Upper lobe of left lung (tissue), 6 donors: ENCODE data around the gene C6orf136. TPM values are rescaled to one million over a fixed set of nuclear protein-coding genes. Genes with fewer than 3 reads are reported as not detected.

Experiments used
- ATAC-seq, 2 donors: fragments of 200-7000 bp; cut with Tn5 transposase; one replicate each; pipeline ENCODE4 v1.9.1; 2022; ENCODE audit warnings: mild to moderate bottlenecking in 2 of 2, moderate library complexity in 2 of 2; ENCODE audit not compliant: low FRiP score in 2 of 2
- DNase-seq, 2 donors: peaks; one replicate each; pipeline ENCODE4 v3.0.0-alpha.2; 2019 to 2020
- H3K27ac ChIP-seq, 4 donors: fragments of 200-600 bp; sonication (generic); one replicate each; pipeline ENCODE4 v1.5.1; 2016 to 2019
- H3K27me3 ChIP-seq, 4 donors: fragments of 200-600 bp; sonication (generic); one replicate each; pipeline ENCODE4 v1.5.1; 2017 to 2019
- H3K36me3 ChIP-seq, 4 donors: fragments of 200-600 bp; sonication (generic); one replicate each; pipeline ENCODE4 v1.5.1; 2016 to 2019
- H3K4me1 ChIP-seq, 4 donors: fragments of 200-600 bp; sonication (generic); one replicate each; pipeline ENCODE4 v1.5.1; 2018 to 2019
- H3K4me3 ChIP-seq, 4 donors: fragments of 200-600 bp; sonication (generic); one replicate each; pipeline ENCODE4 v1.5.1; 2017 to 2019; ENCODE audit warnings: mild to moderate bottlenecking in 2 of 4, moderate library complexity in 1 of 4
- H3K9me3 ChIP-seq, 4 donors: fragments of 200-600 bp; sonication (generic); one replicate each; pipeline ENCODE4 v1.5.1; 2018 to 2019
- CTCF ChIP-seq, 6 experiments: fragments of 450-650 bp in 4 of 6; fragments of 200-600 bp in 2 of 6; sonication (generic) in 2 of 6; IDR thresholded peaks; one replicate each; pipeline ENCODE4 v1.5.1; 2016 to 2019; ENCODE audit warnings: antibody characterized with exemption in 6 of 6
- EP300 ChIP-seq, 4 donors: sonication (generic); formaldehyde crosslinking; IDR thresholded peaks; one replicate each; pipeline ENCODE4 v1.5.1; 2017; ENCODE audit warnings: antibody characterized with exemption in 4 of 4, control low read depth in 2 of 4
- POLR2A ChIP-seq, 4 donors: fragments of 450-650 bp; IDR thresholded peaks; one replicate each; pipeline ENCODE4 v1.5.1; 2016 to 2017; ENCODE audit warnings: antibody characterized with exemption in 4 of 4, mild to moderate bottlenecking in 2 of 4
- POLR2AphosphoS5 ChIP-seq, 2 donors: sonication (generic); formaldehyde crosslinking; IDR thresholded peaks; one replicate each; pipeline ENCODE4 v1.5.1; 2017; ENCODE audit warnings: antibody characterized with exemption in 2 of 2
- WGBS, 2 donors: methylation state at CpG; one replicate each; pipeline ENCODE4 v1.1.5; 2017 to 2018; 5-methylcytosine and 5-hydroxymethylcytosine counted together
- total RNA-seq, 6 donors: library from RNA; depleted of rRNA in 4 of 6; stranded (reverse); fragments of >200 nt in 4 of 6; gene quantifications; one replicate each; pipeline versions ENCODE4 v1.1.0 to v1.2.1, GENCODE V29; 2016 to 2021
- donor health status: DM: no; HTN: no; CAD: no; lungs with moderate emphysema.
- donor health status: DM: no; HTN: yes; CAD: no; lungs with severe emphysema.

The C6orf136 gene
- total RNA-seq, 6 donors from 2014 or later: 8.8 to 57.6 (median 15.2) TPM

- Histone ChIP-seq H3K27ac (peak within 1 kb of the TSS; percentile 89 to 99 (median 99)), H3K4me1 (peaks cover 28 to 38% (median 34%) of the 10 kb centered on the region in 4 donors), H3K27me3 (no peaks in the 10 kb centered on the region), H3K9me3 (no peaks in the 10 kb centered on the region), H3K36me3 (no peaks in the 10 kb centered on the region), H3K4me3 (peak within 1 kb of the TSS; percentile 56 to 79 (median 72))
- WGBS, 2 donors: 1% methylated on average over 26 to 40 of the region's 40 CpGs
- TF ChIP-seq POLR2AphosphoS5 (IDR thresholded peaks at IDR 0.05) (peak; percentile 44 to 70), EP300 (IDR thresholded peaks at IDR 0.05) (peak in 1 of 4 donors; percentile 50), CTCF (IDR thresholded peaks at IDR 0.05) (no peak), POLR2A (IDR thresholded peaks at IDR 0.05) (peak in 1 of 4 donors; percentile 40)
- DNase-seq (peak; percentile 89 to 97), ATAC-seq (peak; percentile 84 to 87)
These were observed 43.7 kb downstream of the C6orf136 start, which contains the start of gene NRM for GRCh38 chr6:30690403-30691207. Gene NRM (minus strand): TSS chr6:30690984. CDS start chr6:30690974, 10 bp downstream.

GRCh38 chr6:30691208-30691847 lies 44.4 kb downstream of the C6orf136 start:
- 18 to 22% methylated on average over 8 of the region's 8 CpGs for WGBS, 2 donors
- Histone ChIP-seq H3K4me1 (peaks cover 28 to 38% (median 33%) of the 10 kb centered on the region in 4 donors), H3K4me3 (peak overlapping the region in 3 of 4 donors; percentile 68 to 79 (median 77)), H3K27ac (peak overlapping the region; percentile 89 to 99 (median 99)), H3K9me3 (no peaks in the 10 kb centered on the region), H3K27me3 (no peaks in the 10 kb centered on the region), H3K36me3 (no peaks in the 10 kb centered on the region)
- DNase-seq: no peak
- ATAC-seq: no peak
- no peak for TF ChIP-seq POLR2A (IDR thresholded peaks at IDR 0.05)
- no peak for TF ChIP-seq CTCF (IDR thresholded peaks at IDR 0.05)
- no peak for TF ChIP-seq POLR2AphosphoS5 (IDR thresholded peaks at IDR 0.05)
- TF ChIP-seq EP300 (IDR thresholded peaks at IDR 0.05): no peak

GRCh38 chr6:30696432-30696831 lies 49.5 kb downstream of the C6orf136 start:
- no peak overlapping the region for H3K4me3 ChIP-seq
- H3K27ac ChIP-seq: no peak overlapping the region
- no peak for TF ChIP-seq POLR2AphosphoS5 (IDR thresholded peaks at IDR 0.05)
- TF ChIP-seq CTCF (IDR thresholded peaks at IDR 0.05): no peak
- TF ChIP-seq POLR2A (IDR thresholded peaks at IDR 0.05): no peak
- no peak for TF ChIP-seq EP300 (IDR thresholded peaks at IDR 0.05)
- peaks cover 0 to 6% (median 3%) of the 10 kb centered on the region in 4 donors for H3K4me1 ChIP-seq
- no peaks in the 10 kb centered on the region for H3K9me3 ChIP-seq
- H3K36me3 ChIP-seq: peaks cover 0 to 10% (median 0%) of the 10 kb centered on the region in 4 donors
- DNase-seq (no peak), ATAC-seq (no peak)
- 78 to 94% methylated on average over 5 of the region's 5 CpGs for WGBS, 2 donors
- no peaks in the 10 kb centered on the region for H3K27me3 ChIP-seq

DNA sequence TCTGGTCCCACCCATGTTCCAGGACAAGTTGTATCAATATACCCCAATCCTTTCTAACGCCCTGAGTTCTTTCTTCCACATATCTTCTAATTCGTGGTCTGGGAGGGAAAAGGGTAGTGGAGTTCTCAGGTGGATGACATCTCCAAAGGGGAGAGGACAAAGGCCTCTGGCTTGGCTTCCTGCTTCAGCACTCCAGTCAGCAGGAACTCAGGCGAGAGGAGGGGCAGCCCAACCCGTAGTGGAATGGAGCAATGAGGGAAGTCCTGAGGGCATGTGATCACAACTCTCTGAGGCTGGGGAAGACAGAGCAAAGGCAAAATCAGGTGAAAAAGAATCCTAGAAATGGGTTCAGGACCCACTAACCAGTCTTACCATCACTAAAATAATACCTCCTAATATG lies 53.4 kb downstream of the C6orf136 start:
- peaks cover 0 to 5% (median 0%) of the 10 kb centered on the region in 4 donors for H3K4me1 ChIP-seq
- DNase-seq (peak in 1 of 2 donors; percentile 70), ATAC-seq (peak in 1 of 2 donors; percentile 65)
- no peak overlapping the region for H3K4me3 ChIP-seq
- no peaks in the 10 kb centered on the region for H3K27me3 ChIP-seq
- 49 to 65% methylated on average over 4 of the region's 4 CpGs for WGBS, 2 donors
- H3K9me3 ChIP-seq: no peaks in the 10 kb centered on the region
- no peak for TF ChIP-seq POLR2A (IDR thresholded peaks at IDR 0.05)
- no peak for TF ChIP-seq CTCF (IDR thresholded peaks at IDR 0.05)
- no peak for TF ChIP-seq EP300 (IDR thresholded peaks at IDR 0.05)
- no peak for TF ChIP-seq POLR2AphosphoS5 (IDR thresholded peaks at IDR 0.05)
- H3K27ac ChIP-seq: no peak overlapping the region
- H3K36me3 ChIP-seq: peaks cover 0 to 44% (median 13%) of the 10 kb centered on the region in 4 donors

Other genes with a start within 250 kb of the C6orf136 start
- gene HLA-E, start 157.6 kb upstream of the C6orf136 start, total RNA-seq: 1,000 to 10,000 TPM in 2 of 6 donors, 100 to 1,000 TPM in 4; 553 to 1,296 (median 975) TPM
- gene GNL1, start 90.6 kb upstream of the C6orf136 start, total RNA-seq: 10 to 100 TPM; 30.4 to 60.6 (median 51.2) TPM
- 10 to 100 TPM in 1 of 6 donors, 1 to 10 TPM in 5; 6.0 to 13.6 (median 7.0) TPM for gene PRR3, start 89.8 kb upstream of the C6orf136 start, total RNA-seq
- 10 to 100 TPM; 41.2 to 57.6 (median 52.9) TPM for gene ABCF1, start 75.7 kb upstream of the C6orf136 start, total RNA-seq
- gene PPP1R10, start 29.9 kb upstream of the C6orf136 start, total RNA-seq: 10 to 100 TPM; 32.0 to 72.1 (median 50.7) TPM
- gene MRPS18B, start 29.3 kb upstream of the C6orf136 start, total RNA-seq: 10 to 100 TPM; 23.0 to 62.5 (median 45.7) TPM
- 10 to 100 TPM in 1 of 6 donors, 1 to 10 TPM in 5; 3.1 to 36.7 (median 6.2) TPM for gene ATAT1, start 20.3 kb upstream of the C6orf136 start, total RNA-seq
- gene DHX16, start 25.9 kb downstream of the C6orf136 start, total RNA-seq: 10 to 100 TPM; 28.1 to 60.8 (median 31.8) TPM
- 100 to 1,000 TPM in 1 of 6 donors, 10 to 100 TPM in 5; 23.5 to 103 (median 60.8) TPM for gene PPP1R18, start 39.5 kb downstream of the C6orf136 start, total RNA-seq
- 10 to 100 TPM in 1 of 6 donors, 1 to 10 TPM in 5; 3.3 to 13.4 (median 7.2) TPM for gene NRM, start 43.9 kb downstream of the C6orf136 start, total RNA-seq
- 10 to 100 TPM; 13.5 to 33.5 (median 24.2) TPM for gene MDC1, start 70.1 kb downstream of the C6orf136 start, total RNA-seq
- gene TUBB, start 73.2 kb downstream of the C6orf136 start, total RNA-seq: 100 to 1,000 TPM in 4 of 6 donors, 10 to 100 TPM in 2; 71.2 to 347 (median 149) TPM
- gene FLOT1, start 95.6 kb downstream of the C6orf136 start, total RNA-seq: 100 to 1,000 TPM; 133 to 212 (median 143) TPM
- 10 to 100 TPM in 4 of 6 donors, 1 to 10 TPM in 2; 4.2 to 61.1 (median 19.8) TPM for gene IER3, start 97.4 kb downstream of the C6orf136 start, total RNA-seq
- gene DDR1, start 237.4 kb downstream of the C6orf136 start, total RNA-seq: 100 to 1,000 TPM in 5 of 6 donors, 10 to 100 TPM in 1; 75.4 to 147 (median 111) TPM